OCI-LY3 (cell line): Measurements from ENCODE around the gene PCBP3.

ENCODE experiments used
- H2AFZ ChIP-seq: fragments of 200-600, 300-600 bp; shearing (Covaris generic); 2 replicates; pipeline ENCODE4 v1.6.0; 2014; ENCODE audit warnings: antibody characterized with exemption, low read depth, low read length
- H3K27ac ChIP-seq: fragments of 200-600, 300-600 bp; sonication (generic); 2 replicates; pipeline ENCODE4 v1.5.1; 2014; ENCODE audit warnings: mild to moderate bottlenecking, low read length, moderate library complexity, mixed read lengths
- H3K27me3 ChIP-seq: fragments of 200-600, 300-600 bp; sonication (generic); 2 replicates; pipeline ENCODE4 v1.6.1; 2014; ENCODE audit warnings: low read depth, low read length, mixed read lengths
- H3K36me3 ChIP-seq: fragments of 200-600, 300-600 bp; sonication (generic); replicated peaks from 2 replicates; pipeline ENCODE3; 2014; ENCODE audit warnings: low read depth, low read length, mixed read lengths
- H3K4me1 ChIP-seq: fragments of 300-600, 200-600 bp; sonication (generic); 2 replicates; pipeline ENCODE4 v1.6.1; 2014; ENCODE audit warnings: low read length, mixed read lengths
- H3K4me2 ChIP-seq: fragments of 200-600, 300-600 bp; sonication (generic); 2 replicates; pipeline ENCODE4 v1.6.1; 2014; ENCODE audit warnings: low read length, mixed read lengths
- H3K4me3 ChIP-seq: fragments of 300-600, 200-600 bp; sonication (generic); 2 replicates; pipeline ENCODE4 v1.5.1; 2014; ENCODE audit warnings: antibody characterized with exemption, mild to moderate bottlenecking, low read length, moderate library complexity
- H3K79me2 ChIP-seq: fragments of 300-600, 200-600 bp; shearing (Covaris generic); 2 replicates; pipeline ENCODE4 v1.6.1; 2014; ENCODE audit warnings: mild to moderate bottlenecking, low read length, mixed read lengths
- H3K9ac ChIP-seq: fragments of 300-600, 200-600 bp; shearing (Covaris generic); 2 replicates; pipeline ENCODE4 v1.6.0; 2014; ENCODE audit warnings: mild to moderate bottlenecking, low read length, moderate library complexity
- H3K9me3 ChIP-seq: fragments of 200-600, 300-600 bp; shearing (Covaris generic); 2 replicates; pipeline ENCODE4 v1.6.1; 2014; ENCODE audit warnings: low read length, mixed read lengths; ENCODE audit not compliant: insufficient read depth
- H4K20me1 ChIP-seq: fragments of 200-600, 300-600 bp; sonication (generic); 2 replicates; pipeline ENCODE4 v1.6.1; 2016; ENCODE audit warnings: low read length, mixed read lengths; ENCODE audit not compliant: insufficient read depth
- EZH2phosphoT487 ChIP-seq: fragments of 200-600 bp; shearing (Covaris generic); IDR thresholded peaks from 2 replicates; pipeline ENCODE4 v1.6.1; 2018; ENCODE audit warnings: antibody characterized with exemption, mixed run types, low read depth
- TF ChIP-seq, protein P1 (sequence below): fragments of 200-600, 300-600 bp; sonication (generic); IDR thresholded peaks from 2 replicates; pipeline ENCODE4 v1.5.1; 2014; ENCODE audit warnings: antibody characterized with exemption, low read length, low read depth

The PCBP3 gene

DNA sequence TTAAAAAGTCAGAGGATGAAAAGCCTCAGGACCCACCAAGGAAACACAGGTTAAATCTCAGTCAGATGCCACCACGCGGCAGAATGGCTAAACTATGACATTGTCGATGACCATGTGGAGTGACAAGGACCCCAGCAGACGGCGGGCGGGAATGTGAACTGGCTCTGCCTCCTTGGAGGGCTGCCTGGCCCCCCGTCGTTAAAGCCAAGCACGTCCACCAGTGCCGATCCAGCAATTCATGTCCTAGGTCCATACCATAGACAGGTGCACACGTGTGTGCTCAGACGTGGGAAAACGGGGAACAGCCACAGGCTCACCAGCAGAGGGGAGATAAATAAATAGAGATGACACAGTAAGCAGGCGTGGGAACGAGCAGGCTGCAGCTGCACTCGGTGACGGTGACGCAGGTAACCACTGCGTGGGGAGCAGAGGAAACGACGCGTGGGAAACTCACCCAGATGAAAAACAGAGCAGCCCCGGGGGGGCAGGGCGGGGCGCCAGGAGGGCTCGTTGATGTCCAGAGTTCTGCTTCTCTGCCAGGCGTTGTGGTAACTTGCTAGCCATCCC lies 28.3 kb upstream of the PCBP3 start:
- Histone ChIP-seq H3K27ac (no peak overlapping the region), H3K9ac (no peak overlapping the region), H3K27me3 (no peaks in the 10 kb centered on the region; the same call in 1 of the 2 replicates), H3K36me3 (no peaks in the 10 kb centered on the region), H3K79me2 (no peaks in the 10 kb centered on the region), H3K4me3 (no peak overlapping the region), H4K20me1 (no peaks in the 10 kb centered on the region), H3K9me3 (no peaks in the 10 kb centered on the region), H2AFZ (no peak overlapping the region), H3K4me2 (no peak overlapping the region), H3K4me1 (no peaks in the 10 kb centered on the region)
- TF ChIP-seq, protein P1, sequence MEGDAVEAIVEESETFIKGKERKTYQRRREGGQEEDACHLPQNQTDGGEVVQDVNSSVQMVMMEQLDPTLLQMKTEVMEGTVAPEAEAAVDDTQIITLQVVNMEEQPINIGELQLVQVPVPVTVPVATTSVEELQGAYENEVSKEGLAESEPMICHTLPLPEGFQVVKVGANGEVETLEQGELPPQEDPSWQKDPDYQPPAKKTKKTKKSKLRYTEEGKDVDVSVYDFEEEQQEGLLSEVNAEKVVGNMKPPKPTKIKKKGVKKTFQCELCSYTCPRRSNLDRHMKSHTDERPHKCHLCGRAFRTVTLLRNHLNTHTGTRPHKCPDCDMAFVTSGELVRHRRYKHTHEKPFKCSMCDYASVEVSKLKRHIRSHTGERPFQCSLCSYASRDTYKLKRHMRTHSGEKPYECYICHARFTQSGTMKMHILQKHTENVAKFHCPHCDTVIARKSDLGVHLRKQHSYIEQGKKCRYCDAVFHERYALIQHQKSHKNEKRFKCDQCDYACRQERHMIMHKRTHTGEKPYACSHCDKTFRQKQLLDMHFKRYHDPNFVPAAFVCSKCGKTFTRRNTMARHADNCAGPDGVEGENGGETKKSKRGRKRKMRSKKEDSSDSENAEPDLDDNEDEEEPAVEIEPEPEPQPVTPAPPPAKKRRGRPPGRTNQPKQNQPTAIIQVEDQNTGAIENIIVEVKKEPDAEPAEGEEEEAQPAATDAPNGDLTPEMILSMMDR = no peak
- TF ChIP-seq EZH2phosphoT487 = no peak

GRCh38 chr21:45617021-45617921 lies 26.3 kb upstream of the PCBP3 start:
- no peak overlapping the region for H2AFZ ChIP-seq
- no peak overlapping the region for H3K4me3 ChIP-seq
- H3K79me2 ChIP-seq = no peaks in the 10 kb centered on the region
- no peak overlapping the region for H3K4me2 ChIP-seq
- no peaks in the 10 kb centered on the region for H4K20me1 ChIP-seq
- no peak overlapping the region for H3K27ac ChIP-seq
- H3K9ac ChIP-seq = no peak overlapping the region
- H3K4me1 ChIP-seq = no peaks in the 10 kb centered on the region
- no peaks in the 10 kb centered on the region; the same call in none of the 2 replicates for H3K27me3 ChIP-seq
- TF ChIP-seq EZH2phosphoT487 = no peak
- TF ChIP-seq, protein P1 = no peak
- H3K9me3 ChIP-seq = no peaks in the 10 kb centered on the region
- no peaks in the 10 kb centered on the region for H3K36me3 ChIP-seq

DNA sequence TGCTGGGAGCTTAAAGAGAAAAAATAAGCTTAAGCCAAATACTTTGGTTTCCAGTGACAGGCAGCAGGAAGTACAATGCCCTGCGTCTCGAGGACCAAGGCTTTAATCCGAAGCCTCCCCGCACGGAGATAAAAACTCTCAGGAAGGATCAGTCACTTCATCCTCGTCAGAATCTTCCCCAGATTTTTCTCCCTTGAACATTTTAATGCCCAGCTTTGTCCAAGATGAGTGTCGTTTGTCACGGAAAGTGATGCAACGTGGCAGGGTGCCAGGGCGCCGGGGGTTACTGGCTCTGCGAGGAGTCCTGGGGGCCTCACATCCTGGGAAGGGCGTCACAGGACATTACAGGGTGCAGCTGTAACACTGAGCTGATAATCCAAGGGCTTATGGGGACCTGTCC lies 25.2 kb upstream of the PCBP3 start:
- Histone ChIP-seq H2AFZ (no peak overlapping the region), H3K4me3 (no peak overlapping the region), H3K4me1 (no peaks in the 10 kb centered on the region), H3K79me2 (no peaks in the 10 kb centered on the region), H3K4me2 (no peak overlapping the region), H3K9ac (no peak overlapping the region), H3K27me3 (no peaks in the 10 kb centered on the region; the same call in none of the 2 replicates), H3K27ac (no peak overlapping the region), H4K20me1 (no peaks in the 10 kb centered on the region), H3K36me3 (no peaks in the 10 kb centered on the region), H3K9me3 (no peaks in the 10 kb centered on the region)
- TF ChIP-seq EZH2phosphoT487 = no peak

DNA sequence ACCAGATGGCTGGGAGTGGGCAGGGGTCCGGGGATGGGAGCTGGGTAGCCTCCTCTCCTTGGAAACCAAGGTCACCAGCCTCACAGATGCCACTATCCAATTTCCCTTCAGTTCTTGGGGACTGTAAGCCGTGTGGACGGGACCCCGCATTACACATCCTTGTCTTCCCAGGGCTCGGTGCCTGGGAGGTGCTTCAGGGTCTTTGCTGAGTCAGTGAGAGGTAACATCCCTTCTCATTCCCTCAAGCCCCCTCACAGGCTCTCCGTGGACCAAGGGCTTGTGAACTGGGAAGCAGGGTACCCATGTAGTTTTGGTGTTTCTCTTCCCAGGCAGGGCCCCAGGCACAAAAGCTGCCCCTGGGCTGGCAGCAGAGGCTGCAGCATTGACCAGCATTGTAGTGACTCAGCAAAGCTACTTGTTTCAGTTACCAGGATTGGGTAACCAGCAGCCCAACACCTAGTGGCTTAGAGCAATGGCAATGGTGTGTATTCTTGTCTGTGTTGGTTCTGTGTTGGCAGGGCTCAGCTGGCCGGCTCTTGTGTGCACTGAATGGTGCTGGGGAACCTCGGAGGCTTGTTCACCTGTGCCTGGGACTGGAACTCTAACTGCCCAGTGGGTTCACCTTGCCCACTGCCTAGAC lies 24.6 kb upstream of the PCBP3 start:
- H3K27ac ChIP-seq = no peak overlapping the region
- no peaks in the 10 kb centered on the region for H3K36me3 ChIP-seq
- no peak overlapping the region for H2AFZ ChIP-seq
- no peak overlapping the region for H3K9ac ChIP-seq
- H3K9me3 ChIP-seq = no peaks in the 10 kb centered on the region
- H3K79me2 ChIP-seq = no peaks in the 10 kb centered on the region
- no peak for TF ChIP-seq EZH2phosphoT487
- TF ChIP-seq, protein P1 = no peak
- H3K4me1 ChIP-seq = no peaks in the 10 kb centered on the region
- H3K4me2 ChIP-seq = no peak overlapping the region
- H3K4me3 ChIP-seq = no peak overlapping the region
- H4K20me1 ChIP-seq = no peaks in the 10 kb centered on the region
- H3K27me3 ChIP-seq = no peaks in the 10 kb centered on the region; the same call in none of the 2 replicates
